ENCODE results near the gene TYSND1.
"Not testable (repeated sequence)": the region's sequence is repeated elsewhere in the genome, so short reads cannot be mapped to it uniquely, and the experiment has no call there.

TYSND1 gene

GRCh38 chr10:70146489-70147258 lies at the start of gene TYSND1:
Gene TYSND1, minus strand, starts transcription at chr10:70146700. Its CDS starts 114 bp downstream, at chr10:70146586.
- DNase-seq: peak; percentile 95

GRCh38 chr10:70193391-70193844 lies 46.9 kb upstream of the TYSND1 start:
- no peak for DNase-seq

GRCh38 chr10:70192326-70192968 lies 45.9 kb upstream of the TYSND1 start:
- DNase-seq: no peak

- no peak for DNase-seq
Observed at GRCh38 chr10:70191972-70192305, 45.4 kb upstream of the TYSND1 start.

GRCh38 chr10:70191161-70191971 lies 44.9 kb upstream of the TYSND1 start:
- DNase-seq: no peak

GRCh38 chr10:70190581-70190980 lies 44.1 kb upstream of the TYSND1 start:
- no peak for DNase-seq

GRCh38 chr10:70190102-70190501 lies 43.6 kb upstream of the TYSND1 start:
- no peak for DNase-seq

- no peak for DNase-seq
Observed at GRCh38 chr10:70188768-70189167, 42.3 kb upstream of the TYSND1 start.

- DNase-seq: no peak
Observed at GRCh38 chr10:70186571-70186970, 40.1 kb upstream of the TYSND1 start.

GRCh38 chr10:70186090-70186489 lies 39.6 kb upstream of the TYSND1 start:
- DNase-seq: no peak

GRCh38 chr10:70183304-70183703 lies 36.8 kb upstream of the TYSND1 start:
- no peak for DNase-seq

GRCh38 chr10:70179209-70179608 lies 32.7 kb upstream of the TYSND1 start:
- DNase-seq: not testable (repeated sequence)

- DNase-seq: no peak
Observed at GRCh38 chr10:70178139-70178725, 31.7 kb upstream of the TYSND1 start.

- no peak for DNase-seq
Observed at GRCh38 chr10:70176441-70176840, 29.9 kb upstream of the TYSND1 start.

GRCh38 chr10:70175516-70175915 lies 29.0 kb upstream of the TYSND1 start:
- DNase-seq: no peak

- DNase-seq: peak; percentile 24
Observed at GRCh38 chr10:70174058-70174741, 27.7 kb upstream of the TYSND1 start.

- no peak for DNase-seq
Observed at GRCh38 chr10:70169649-70170364, 23.3 kb upstream of the TYSND1 start.

GRCh38 chr10:70169011-70169410 lies 22.5 kb upstream of the TYSND1 start:
- DNase-seq: no peak

- DNase-seq: no peak
Observed at GRCh38 chr10:70167246-70167645, 20.7 kb upstream of the TYSND1 start.

GRCh38 chr10:70166394-70166793 lies 19.9 kb upstream of the TYSND1 start:
- DNase-seq: no peak

- no peak for DNase-seq
Observed at GRCh38 chr10:70164163-70164562, 17.7 kb upstream of the TYSND1 start.

- DNase-seq: no peak
Observed at GRCh38 chr10:70163448-70163847, 16.9 kb upstream of the TYSND1 start.

Measured in RPMI8226 (cell line).